HG03469 (cell line): ENCODE data around the gene SHISAL1.

Experiments used
- ATAC-seq: cut with Tn5 transposase; IDR thresholded peaks from one replicate; pipeline ENCODE4 v1.9.1; 2021; ENCODE audit warnings: mild to moderate bottlenecking, moderate library complexity, moderate number of reproducible peaks; ENCODE audit not compliant: unreplicated experiment

Gene SHISAL1

DNA sequence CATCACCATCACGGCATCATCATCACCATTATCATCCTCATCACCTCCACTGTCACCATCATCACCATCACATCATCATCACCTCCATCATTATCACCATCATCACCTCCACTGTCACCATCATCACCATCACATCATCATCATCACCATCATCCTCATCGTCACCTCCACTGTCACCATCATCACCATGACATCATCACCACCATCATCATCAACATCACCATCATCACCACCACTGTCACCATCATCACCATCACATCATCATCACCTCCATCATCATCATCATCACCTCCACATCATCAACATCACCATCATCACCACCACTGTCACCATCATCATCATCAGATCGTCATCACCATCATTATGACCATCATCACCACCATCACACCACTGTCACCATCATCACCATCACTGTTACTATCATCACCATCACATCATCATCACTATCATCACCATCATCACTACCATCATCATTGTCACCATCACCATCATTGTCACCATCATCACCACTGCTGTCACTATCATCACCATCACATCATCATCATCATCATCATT, 99.2 kb downstream of the SHISAL1 start:
- ATAC-seq = no peak

DNA sequence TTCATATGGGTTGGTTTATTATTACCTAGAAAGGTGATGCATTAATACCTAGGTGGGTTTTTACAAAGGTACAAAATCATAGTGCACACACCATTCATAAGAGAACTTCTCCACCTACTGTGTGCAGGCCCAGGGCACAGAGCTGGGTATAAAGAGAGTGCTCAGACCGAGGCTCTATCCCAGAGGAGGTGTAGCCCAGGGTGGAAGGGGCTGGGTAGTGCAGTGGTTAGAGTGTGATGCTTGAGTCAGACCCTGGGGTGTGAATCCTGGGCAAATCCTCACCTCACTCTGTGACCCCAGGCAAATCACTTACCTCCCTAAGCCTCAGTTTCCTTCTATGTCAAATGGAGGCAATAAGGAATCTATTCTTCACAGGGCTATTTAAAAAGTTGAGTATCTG, 99.8 kb downstream of the SHISAL1 start:
- ATAC-seq = no peak

DNA sequence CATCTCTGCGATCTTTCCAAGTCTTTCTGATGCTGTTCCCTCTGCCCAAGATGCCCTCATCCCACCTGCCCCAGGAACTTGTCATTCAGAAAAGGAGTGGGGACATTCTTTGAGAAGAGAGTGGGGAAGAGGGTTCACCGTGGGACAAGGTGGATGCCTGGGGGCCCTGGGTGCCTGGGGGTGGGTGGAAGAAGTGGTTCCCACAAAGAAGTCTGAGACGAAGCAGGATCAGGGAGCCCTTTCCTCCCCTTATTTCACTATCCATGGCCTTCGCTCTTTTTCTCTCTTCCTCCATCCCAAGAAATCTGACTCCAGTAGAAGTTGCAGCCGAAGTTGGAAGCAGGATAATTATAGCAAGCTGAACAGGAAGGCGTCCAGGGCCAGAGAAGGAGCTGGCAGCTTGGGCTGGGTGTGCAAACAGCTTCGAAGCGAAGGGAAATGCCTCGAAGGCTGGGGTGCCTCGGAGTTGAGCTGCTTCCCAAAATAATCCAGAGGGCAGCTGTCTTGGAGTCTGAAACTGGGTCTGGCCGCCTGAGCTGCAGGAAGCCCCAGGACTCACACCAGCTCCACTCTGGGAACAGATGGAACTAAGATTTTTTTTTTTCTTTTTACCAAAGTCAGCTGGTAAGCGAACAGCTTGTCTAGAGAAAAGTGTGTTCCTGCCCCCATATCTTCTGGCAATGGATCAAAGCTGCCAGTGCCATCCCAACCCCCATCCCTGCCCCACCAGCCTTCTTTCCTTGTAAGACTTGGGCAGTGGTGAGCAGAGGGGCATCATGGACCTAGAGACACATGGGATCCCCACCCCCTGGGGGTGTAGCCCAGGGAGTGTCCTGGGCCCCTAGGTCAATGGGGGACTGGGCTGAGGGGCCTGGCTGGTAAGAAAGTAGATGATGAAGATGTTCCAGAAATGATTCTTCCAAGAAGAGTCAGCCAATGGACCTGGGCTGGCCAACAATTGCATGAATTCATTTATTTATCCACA, 100.5 kb downstream of the SHISAL1 start:
- ATAC-seq = no peak

DNA sequence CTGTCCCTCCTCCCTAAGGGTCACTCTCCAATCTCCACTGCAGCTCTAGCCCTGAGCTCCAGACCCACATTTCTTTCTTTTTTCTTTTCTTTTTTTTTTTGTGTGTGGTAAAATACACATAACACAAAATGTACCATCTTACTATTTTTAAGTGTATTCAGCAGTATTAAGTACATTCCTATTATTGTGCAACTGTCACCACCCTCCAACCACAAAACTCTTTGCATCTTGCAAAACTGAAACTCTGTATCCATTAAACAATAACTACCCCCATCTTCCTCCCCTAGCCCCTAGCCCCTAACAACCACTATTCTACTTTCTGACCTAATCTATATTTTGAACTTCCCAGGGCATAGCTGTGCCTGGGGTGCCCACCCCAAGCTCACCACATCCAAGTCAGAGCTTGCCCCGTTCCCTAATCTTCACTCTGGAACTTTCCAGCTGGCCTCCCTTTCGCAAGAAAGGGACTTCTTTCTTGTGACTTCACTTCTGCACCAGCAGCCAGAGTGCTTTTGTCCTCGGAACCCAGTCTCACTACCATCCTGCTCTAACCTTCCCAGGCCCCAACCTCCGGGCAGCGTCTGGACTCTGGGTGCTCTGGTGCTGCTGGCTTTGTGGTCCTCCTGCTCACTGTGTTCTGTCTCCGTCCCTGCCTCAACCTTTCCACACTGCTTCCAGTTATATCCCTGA, 101.3 kb downstream of the SHISAL1 start:
- ATAC-seq = no peak

DNA sequence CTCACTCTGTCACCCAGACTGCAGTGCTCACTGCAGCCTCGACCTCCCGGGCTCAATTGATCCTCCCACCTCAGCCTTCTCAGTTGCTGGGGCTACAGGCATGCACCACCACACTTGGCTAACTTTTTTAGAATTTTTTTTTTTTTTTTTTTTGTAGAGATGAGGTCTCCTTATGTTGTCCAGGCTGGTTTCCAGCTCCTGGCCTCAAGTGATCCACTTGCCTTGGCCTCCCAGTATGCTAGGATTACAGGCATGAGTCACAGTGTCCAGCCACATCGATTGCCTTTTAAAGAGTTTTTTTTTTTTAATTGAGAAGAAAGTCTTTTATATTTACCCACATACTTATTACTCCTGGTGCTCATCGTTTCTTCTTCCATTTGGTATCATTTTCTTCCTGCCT, 102.0 kb downstream of the SHISAL1 start:
- ATAC-seq = no peak

DNA sequence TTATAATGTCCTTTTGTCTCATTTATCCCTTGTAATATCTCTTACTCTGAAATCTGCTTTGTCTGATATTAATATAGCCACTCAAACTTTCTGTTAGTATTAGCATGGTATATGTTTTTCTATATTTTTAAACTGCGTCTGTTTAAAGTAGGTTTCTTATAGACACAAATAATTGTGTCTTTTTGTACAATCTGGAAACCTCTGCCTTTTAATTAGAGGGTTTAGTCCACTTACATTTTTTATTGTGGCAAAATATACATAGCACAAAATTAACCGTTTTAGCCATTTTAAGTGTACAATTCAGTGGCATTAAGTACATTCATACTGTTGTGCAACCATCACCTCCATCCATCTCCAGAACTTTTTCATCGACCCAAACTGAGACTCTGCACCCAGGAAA, 103.4 kb downstream of the SHISAL1 start:
- ATAC-seq = no peak

DNA sequence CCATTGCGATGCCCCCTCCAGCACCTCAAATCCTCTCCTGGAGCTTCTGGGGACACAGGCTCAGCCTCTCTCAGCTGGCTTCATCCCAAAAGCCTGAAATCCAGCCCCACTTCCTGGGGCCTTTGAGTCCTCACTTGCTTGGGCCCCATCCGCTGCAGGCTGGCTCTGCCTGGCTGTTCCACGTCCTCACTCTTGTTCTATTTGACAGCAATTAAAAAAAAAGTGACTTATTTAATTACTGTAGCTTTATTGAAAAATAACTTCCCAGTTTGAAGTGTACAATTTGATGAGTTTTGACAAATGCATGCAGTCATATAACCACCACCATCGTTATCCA, 104.8 kb downstream of the SHISAL1 start:
- no peak for ATAC-seq

DNA sequence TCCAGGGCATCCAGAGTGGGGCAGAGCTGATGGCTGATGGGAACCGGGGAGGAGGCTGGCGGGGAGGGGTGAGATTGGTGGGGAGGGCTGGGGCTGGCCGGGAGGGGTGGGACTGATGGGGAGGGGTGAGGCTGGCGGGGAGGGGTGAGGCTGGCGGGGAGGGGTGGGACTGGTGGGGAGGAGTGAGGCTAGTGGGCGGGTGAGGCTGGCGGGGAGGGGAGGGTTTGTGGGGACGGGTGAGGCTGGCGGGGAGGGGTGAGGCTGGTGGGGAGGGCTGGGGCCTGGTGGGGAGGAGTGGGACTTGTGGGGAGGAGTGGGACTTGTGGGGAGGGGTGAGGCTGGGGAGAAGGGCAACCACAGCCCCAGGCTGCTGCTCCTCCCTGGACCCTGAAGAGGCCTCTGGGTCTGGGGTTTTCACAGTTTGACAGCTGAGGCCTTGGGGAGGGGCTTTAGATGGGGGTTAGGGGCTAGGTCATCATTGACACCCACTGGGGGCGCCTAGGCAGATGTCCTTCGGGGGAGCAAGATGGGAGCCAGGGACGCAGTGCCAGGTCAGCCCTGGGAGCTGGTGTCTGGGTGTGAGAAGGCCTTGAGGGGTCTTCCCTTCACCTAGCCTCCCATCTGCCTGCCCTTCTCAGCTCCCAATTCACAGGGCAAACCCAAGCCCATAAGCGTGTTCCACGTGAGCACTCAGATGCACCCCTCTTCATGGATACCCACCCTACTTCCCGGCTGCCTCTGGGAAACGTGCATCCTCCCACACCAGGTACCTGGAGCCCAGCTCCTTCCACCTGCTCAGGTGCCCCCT, 105.4 kb downstream of the SHISAL1 start:
- ATAC-seq = no peak

DNA sequence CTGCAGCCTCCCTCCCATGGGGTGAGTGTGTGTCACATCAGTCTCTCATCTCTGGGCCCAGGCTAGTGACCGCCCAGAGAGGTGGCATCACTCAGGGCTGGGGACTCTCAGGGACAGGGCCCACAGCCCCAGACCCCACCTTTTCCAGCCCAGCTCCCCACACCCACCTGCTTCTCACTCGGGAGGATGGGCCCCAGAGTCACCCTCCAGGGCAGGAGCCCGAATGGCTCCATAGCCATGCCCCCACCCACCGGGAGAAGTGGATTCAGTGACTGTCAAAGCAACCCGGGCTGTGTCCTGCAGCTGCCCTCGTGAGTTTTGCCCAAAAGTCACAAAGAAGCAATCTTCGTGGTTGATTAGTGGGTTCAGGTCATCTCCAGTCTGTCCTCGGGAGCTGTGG, 106.1 kb downstream of the SHISAL1 start:
- no peak for ATAC-seq

DNA sequence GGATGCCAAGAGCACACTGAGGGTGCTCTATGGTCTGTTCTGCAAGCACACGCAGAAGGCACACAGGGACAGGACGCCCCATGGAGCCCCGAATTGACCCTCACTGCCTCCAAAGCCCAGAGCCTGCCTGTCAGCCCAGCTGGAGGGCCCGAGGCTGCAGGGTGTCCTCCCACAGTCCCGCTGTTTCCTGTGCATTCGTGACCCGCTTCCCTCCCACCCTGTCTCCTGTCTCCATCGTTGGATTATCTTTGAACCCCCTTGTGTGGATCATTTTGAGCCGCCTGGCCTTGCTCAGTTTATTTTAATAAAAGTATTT, 106.5 kb downstream of the SHISAL1 start:
- no peak for ATAC-seq

DNA sequence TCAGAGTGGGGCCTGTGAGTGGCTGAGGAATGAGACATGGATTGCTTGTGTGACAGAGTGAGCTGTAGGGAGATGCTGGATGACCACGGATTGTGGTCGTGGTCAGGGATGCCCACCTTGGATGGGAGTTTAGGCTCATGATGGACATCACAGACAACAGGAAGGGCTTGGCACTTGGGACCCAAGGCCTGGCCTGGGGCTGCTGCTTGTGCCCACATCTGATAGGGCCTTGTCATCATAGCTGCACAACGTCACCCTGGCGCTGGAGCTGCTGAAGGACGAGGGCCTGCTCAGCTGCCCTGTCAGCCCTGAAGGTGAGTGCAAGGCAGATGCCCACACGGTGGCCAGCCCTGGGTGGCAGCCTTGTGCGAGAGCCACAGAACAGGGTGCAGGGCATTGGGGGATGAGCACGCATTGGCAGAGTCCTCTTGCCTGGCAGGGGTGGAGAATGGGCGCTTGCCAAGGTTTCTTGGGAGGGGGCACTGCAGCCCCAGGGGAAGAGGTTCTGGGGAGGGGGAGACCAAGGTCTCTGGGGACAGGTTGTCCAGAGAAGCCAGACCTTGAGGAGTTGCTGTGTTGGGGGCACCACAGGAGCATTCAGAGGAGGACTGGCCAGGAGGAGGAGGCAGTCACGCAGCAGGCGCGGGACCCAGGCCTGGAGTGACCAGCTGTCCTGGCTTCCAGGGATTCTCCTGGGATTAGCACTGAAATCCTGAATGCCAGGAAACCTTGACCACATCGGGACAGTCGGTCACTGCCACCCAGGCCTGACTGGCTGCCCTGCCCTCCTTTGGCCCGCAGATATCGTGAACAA, 107.0 kb downstream of the SHISAL1 start:
- no peak for ATAC-seq

DNA sequence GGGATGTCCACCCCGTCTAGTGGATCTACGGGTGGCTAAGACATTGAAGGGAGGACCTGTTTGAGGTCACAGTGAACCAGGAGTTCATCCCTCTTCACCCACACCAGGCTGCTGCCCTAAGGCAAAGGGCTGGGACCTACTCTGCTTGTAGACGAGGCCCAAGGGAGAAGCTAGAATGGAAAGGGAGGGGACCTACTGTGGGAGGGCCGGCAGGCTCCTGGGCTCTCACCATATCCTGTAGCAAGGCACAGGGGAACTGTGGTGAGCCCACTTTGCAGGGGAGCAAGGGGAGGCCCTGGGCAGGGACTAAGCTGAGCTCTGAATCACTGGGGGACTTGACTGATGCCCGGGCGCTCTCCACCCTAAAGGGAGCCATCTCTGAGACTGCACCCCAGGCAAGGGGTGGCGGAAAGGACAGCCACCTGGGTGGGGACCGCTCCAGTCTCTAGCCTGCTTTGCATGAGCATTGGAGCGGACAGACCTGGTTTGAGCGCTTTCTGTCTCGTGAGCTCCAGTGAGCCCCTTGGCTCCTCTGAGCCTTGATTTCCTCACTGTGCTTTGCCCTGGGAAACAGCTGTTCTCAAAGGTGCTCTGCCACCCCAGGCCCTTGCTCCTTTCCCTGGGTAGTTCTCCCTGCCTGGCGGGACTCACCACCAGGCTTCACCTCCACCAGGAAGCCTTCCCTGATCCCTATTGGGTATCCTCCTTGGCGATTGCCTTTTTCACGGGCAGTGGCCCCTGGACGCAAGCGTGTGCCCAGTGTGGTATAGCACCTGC, 107.8 kb downstream of the SHISAL1 start:
- ATAC-seq = no peak

DNA sequence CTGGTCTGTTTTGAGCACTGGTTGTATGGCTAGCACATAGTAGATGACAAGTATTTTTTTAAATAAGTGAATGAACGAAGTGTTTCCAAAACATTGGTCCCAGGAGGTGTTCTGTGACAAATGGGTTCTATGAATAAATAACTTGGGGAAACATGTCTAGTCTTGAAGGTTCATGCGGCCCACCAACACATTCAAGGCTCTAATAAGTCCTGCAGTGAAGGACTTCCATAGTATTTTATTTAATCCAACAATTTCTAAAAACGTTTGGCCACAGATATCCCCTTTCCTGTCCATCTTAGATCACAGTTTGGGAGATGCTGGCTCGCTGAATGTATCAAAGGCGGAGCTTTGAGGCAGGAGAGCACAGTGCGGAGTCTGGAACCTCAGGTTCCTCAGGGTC, 109.5 kb downstream of the SHISAL1 start:
- ATAC-seq = no peak

DNA sequence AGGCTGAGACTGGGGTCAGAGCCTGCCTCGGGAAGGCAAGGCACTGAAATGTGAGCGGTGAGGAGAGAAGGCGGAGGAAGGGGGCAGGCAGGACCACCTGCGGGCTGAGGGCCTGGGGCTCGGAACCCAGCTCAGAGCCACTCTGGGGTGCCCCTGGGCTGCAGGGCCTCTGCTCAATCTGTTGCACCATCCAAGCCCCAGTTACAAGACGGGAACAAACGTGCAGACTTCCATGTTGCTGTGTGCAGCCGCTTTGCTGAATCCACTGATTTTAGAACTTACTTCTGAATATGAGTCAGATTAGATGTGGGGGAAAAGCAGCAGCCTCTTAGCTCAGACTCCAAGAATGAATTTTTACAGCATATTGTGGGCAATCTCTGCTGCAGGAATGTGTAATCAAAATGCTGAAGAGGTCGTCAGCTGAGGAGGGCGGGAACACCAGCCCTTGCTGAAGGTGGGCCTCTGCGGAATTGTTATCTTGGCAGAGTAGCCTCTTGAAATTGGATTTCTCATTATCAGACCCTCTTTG, 110.4 kb downstream of the SHISAL1 start:
- ATAC-seq = no peak

DNA sequence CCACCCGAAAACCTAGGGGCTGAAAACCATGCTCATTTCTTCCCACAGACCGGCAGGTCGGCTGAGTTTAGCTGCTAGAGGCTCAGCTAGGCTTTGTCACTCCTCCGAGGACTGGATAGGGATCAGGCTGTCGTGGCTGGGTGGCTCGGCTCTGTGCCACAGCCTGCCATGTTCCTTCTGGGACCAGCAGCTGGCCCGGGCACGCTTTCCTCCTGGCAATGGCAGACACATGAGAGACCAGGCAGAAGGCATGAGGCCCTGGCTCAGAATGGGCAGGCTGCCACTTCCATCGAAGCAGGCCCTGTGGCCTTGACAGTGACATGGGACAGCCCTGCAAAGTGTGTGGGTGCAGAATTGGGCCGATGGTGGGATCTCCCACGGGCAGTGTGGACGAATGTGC, 111.1 kb downstream of the SHISAL1 start:
- no peak for ATAC-seq

DNA sequence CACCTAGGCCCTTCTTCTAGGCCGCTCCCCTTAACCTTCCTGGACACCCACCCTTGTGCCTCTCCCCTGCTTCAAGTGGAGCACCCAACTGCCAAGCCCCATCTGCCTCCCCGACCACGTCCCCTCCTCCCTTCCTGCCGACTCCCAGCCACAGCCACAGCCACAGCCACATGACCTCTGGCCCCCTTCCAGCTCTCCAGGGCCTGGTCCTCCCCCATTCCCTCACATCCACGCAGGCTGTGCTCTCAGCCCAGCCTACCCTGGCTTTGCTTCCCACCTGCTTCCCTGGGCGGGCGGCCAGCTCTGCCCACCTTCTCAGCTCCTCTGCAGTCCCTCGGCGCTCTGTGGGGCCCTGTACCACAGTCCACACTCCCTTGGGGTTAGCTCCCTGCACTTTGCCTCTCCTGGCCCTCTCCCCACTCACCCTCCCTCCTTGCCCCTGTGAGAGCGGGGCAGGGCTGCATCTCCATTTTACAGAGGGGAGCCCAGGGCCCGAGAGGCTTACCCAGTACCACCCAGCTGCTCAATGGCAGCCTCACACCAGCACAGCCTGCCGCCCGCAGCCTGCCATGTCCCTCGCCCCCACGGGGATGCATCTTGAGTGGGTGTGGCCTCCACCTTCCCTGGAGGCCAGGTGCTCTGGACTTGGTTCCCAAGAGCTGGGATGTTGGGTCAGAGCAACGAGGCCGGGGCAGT, 111.7 kb downstream of the SHISAL1 start:
- no peak for ATAC-seq

DNA sequence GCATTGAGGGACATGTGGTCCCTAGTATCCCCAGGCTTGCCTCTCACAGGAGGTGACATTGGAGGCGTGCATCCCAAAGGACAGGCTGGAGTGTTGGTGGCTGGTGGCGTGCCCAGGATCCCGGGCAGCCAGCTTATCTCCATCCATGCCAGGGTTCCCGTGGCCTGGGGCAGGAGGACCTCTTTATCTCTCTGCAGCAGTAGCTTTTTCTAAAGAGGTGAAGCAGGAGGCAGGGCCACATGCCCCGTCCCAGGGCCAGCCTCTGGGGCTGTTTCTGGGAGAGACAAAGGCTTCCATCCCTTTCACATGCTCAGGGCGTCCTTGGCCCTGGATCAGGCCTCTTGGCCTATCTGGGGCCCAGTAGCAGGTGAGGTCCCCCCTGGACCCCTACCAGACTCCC, 112.3 kb downstream of the SHISAL1 start:
- ATAC-seq = no peak

DNA sequence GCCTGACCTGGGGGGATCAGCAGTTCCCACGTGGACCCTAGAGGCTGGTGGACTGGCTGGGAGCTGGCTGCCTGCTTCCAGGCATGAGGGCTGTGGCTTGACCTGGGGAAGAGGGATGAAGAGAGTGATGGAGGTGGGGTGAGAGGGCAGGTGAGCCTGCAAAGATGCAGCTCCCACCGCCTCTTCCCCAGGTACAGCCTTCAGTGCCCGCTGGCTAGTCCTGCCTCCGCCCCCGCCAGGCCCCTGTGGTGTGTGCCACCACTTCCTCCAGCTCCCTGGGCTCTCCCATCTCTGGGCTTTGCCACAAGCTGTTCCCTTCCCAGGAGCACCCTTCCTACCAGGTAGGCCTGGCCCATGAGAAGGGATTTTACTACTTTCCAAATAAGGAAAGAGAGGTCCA, 112.9 kb downstream of the SHISAL1 start:
- no peak for ATAC-seq

DNA sequence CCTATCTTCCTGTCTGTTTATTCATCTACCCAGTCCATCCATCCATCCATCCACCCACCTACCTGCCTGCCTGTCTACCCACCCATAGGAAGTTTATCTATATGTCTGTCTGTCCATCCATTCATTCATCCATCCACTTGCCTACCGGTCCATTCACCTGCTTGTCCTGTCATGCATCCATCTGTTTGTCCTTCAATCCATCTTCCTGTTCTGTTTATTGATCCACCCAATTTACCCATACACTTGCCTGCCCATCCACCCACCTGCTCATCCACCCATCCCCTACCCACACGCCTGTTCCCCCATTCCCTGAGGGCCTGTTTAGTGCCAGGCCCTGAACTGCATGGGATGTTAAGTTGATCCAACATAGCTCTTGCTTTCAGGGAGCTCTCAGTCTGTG, 113.6 kb downstream of the SHISAL1 start:
- no peak for ATAC-seq
